GM12878 (cell line): ENCODE measurements around the gene EVX2. TPM values are rescaled to one million over a fixed set of nuclear protein-coding genes. Genes with fewer than 3 reads are reported as not detected.
A peak's percentile ranks its signal among the peaks of the same experiment; 100 is the strongest.

Experiments
- ATAC-seq: fragments of 200-7000 bp; cut with Tn5 transposase; 3 replicates; pipeline ENCODE4 v1.9.1; 2020; ENCODE audit warnings: mild to moderate bottlenecking, moderate library complexity
- BruUV-seq: library from RNA; stranded (reverse); fragments of 400-500 nt; replicated peaks from 2 replicates; lab custom pipeline; 2021; lab: Mats Ljungman, UMichigan
- CTCF ChIA-PET: fragments of 300-600 bp; sonication (Branson Sonifier 250); formaldehyde crosslinking; extraction: SDS; loops from one replicate; lab custom pipeline; 2021; ENCODE audit warnings: inconsistent platforms; lab: Yijun Ruan, JAX
- POLR2A ChIA-PET: fragments of 350-600 bp; formaldehyde crosslinking; extraction: SDS; loops from one replicate; lab custom pipeline; 2021; ENCODE audit warnings: inconsistent platforms; lab: Charles Lee
- RAD21 ChIA-PET: fragments of 300-600 bp; sonication (Branson Sonifier 250); formaldehyde crosslinking; loops from one replicate; lab custom pipeline; 2023; ENCODE audit warnings: antibody characterized with exemption; ENCODE audit not compliant: unreplicated experiment; lab: Charles Lee
- SMC1A ChIA-PET: fragments of 300-600 bp; sonication (Branson Sonifier 250); formaldehyde crosslinking; loops from one replicate; lab custom pipeline; 2023; ENCODE audit not compliant: unreplicated experiment, uncharacterized antibody; lab: Charles Lee
- DNase-seq: peaks from one replicate; pipeline ENCODE4 v3.0.0-alpha.2; 2011; ENCODE audit warnings: low read depth, low spot score
- FAIRE-seq: peaks from 3 replicates; lab custom pipeline; 2011; peaks lifted over from hg19 to GRCh38; lab: Jason Lieb, UNC
- H2AFZ ChIP-seq: 2 replicates; pipeline ENCODE4 v1.6.0; 2011; ENCODE audit warnings: low read depth, low read length, control low read depth; ENCODE audit not compliant: control insufficient read depth
- H3K27ac ChIP-seq: 2 replicates; pipeline ENCODE4 v1.5.1; 2011; ENCODE audit warnings: control low read depth; ENCODE audit not compliant: control insufficient read depth, insufficient read depth
- H3K27me3 ChIP-seq, 2 experiments: replicated peaks in 1 of 2; 2 replicates each; pipeline versions ENCODE4 v1.6.0 to v1.6.1; 2011; ENCODE audit warnings: low read length in 1 of 2; ENCODE audit not compliant: control insufficient read depth in 2 of 2, insufficient read depth in 2 of 2
- H3K36me3 ChIP-seq, 2 experiments: 2 replicates each; pipeline ENCODE4 v1.5.1; 2011; ENCODE audit warnings: low read length in 1 of 2; ENCODE audit not compliant: control insufficient read depth in 2 of 2, insufficient read depth in 2 of 2
- H3K4me1 ChIP-seq: 2 replicates; pipeline ENCODE4 v1.6.1; 2011; ENCODE audit warnings: mild to moderate bottlenecking, low read length, moderate library complexity, mixed read lengths; ENCODE audit not compliant: control insufficient read depth, insufficient read depth
- H3K4me2 ChIP-seq: 2 replicates; pipeline ENCODE4 v1.6.0; 2011; ENCODE audit warnings: control low read depth; ENCODE audit not compliant: control insufficient read depth, insufficient read depth
- H3K4me3 ChIP-seq: fragments of 200-600 bp; sonication (generic); 2 replicates; pipeline ENCODE4 v1.5.1; 2016
- H3K79me2 ChIP-seq: 2 replicates; pipeline ENCODE4 v1.6.0; 2011; ENCODE audit warnings: low read length; ENCODE audit not compliant: control insufficient read depth, insufficient read depth
- H3K9ac ChIP-seq: 2 replicates; pipeline ENCODE4 v1.8.0; 2011; ENCODE audit warnings: low read length, control low read depth, mixed read lengths; ENCODE audit not compliant: control insufficient read depth, insufficient read depth
- H3K9me3 ChIP-seq: replicated peaks from 3 replicates; pipeline ENCODE4 v1.5.1; 2011; ENCODE audit warnings: mild to moderate bottlenecking, low read length; ENCODE audit not compliant: control insufficient read depth, insufficient read depth
- H4K20me1 ChIP-seq: 2 replicates; pipeline ENCODE4 v1.6.0; 2011; ENCODE audit not compliant: control insufficient read depth, insufficient read depth
- CHD1 ChIP-seq: IDR thresholded peaks from 2 replicates; pipeline ENCODE4 v1.6.1; 2012; ENCODE audit warnings: low read depth, low read length, improper control_type of control experiment
- CTCF ChIP-seq, 3 experiments: IDR thresholded peaks in 2 of 3; conservative IDR thresholded peaks in 1 of 3; 2 replicates each; pipeline ENCODE4 v1.5.1; 2011; ENCODE audit warnings: low read depth in 3 of 3, low read length in 3 of 3, mild to moderate bottlenecking in 3 of 3, control low read depth in 2 of 3, moderate library complexity in 2 of 3, inconsistent platforms in 1 of 3, mixed read lengths in 1 of 3; ENCODE audit not compliant: control insufficient read depth in 2 of 3, insufficient read depth in 1 of 3; ENCODE audit errors: extremely low read depth in 1 of 3
- EP300 ChIP-seq, 2 experiments: fragments of 150-350 bp in 1 of 2; IDR thresholded peaks; 2 replicates each; pipeline ENCODE4 v1.6.1; 2011 to 2012; ENCODE audit warnings: low read depth in 2 of 2, low read length in 2 of 2, borderline replicate concordance in 1 of 2, improper control_type of control experiment in 1 of 2, inconsistent platforms in 1 of 2; ENCODE audit not compliant: control insufficient read depth in 1 of 2
- ETV6 ChIP-seq, 2 experiments: fragments of 450-650 bp in 1 of 2; IDR thresholded peaks in 1 of 2; conservative IDR thresholded peaks in 1 of 2; 2 replicates each; pipeline ENCODE4 v1.6.1; 2014; ENCODE audit warnings: antibody characterized with exemption in 1 of 2, borderline replicate concordance in 1 of 2, low read depth in 1 of 2, mild to moderate bottlenecking in 1 of 2, moderate library complexity in 1 of 2
- EZH2 ChIP-seq: IDR thresholded peaks from 2 replicates; pipeline ENCODE4 v1.6.1; 2012; ENCODE audit warnings: low read depth, mild to moderate bottlenecking, control low read depth, inconsistent platforms, low read length, borderline replicate concordance; ENCODE audit not compliant: control insufficient read depth
- HDGF ChIP-seq: fragments of 450-650 bp; IDR thresholded peaks from 2 replicates; pipeline ENCODE4 v1.6.1; 2016; ENCODE audit warnings: antibody characterized with exemption
- POLR2AphosphoS5 ChIP-seq: IDR thresholded peaks from 2 replicates; pipeline ENCODE4 v1.6.1; 2011; ENCODE audit warnings: mild to moderate bottlenecking, low read length, inconsistent platforms
- RAD21 ChIP-seq: IDR thresholded peaks from 2 replicates; pipeline ENCODE4 v1.6.1; 2011; ENCODE audit warnings: mild to moderate bottlenecking, low read depth, low read length, moderate library complexity; ENCODE audit not compliant: insufficient read depth
- SMARCA5 ChIP-seq: fragments of 450-650 bp; IDR thresholded peaks from 2 replicates; pipeline ENCODE4 v1.6.1; 2017; ENCODE audit warnings: mild to moderate bottlenecking
- SMC3 ChIP-seq: IDR thresholded peaks from 2 replicates; pipeline ENCODE4 v1.6.1; 2011; ENCODE audit warnings: low read length, improper control_type of control experiment, borderline replicate concordance
- SUZ12 ChIP-seq: fragments of 200-600 bp; sonication (generic); IDR thresholded peaks from one replicate; pipeline ENCODE4 v1.6.1; 2018; ENCODE audit warnings: antibody characterized with exemption, mild to moderate bottlenecking; ENCODE audit not compliant: unreplicated experiment
- YY1 ChIP-seq: IDR thresholded peaks from 2 replicates; pipeline ENCODE4 v1.6.1; 2011; ENCODE audit warnings: low read depth, mild to moderate bottlenecking, low read length
- ZNF592 ChIP-seq: fragments of 450-650 bp; IDR thresholded peaks from 2 replicates; pipeline ENCODE4 v1.6.1; 2017; ENCODE audit warnings: mild to moderate bottlenecking, moderate library complexity
- ZSCAN29 ChIP-seq: fragments of 450-650 bp; IDR thresholded peaks from 2 replicates; pipeline ENCODE4 v1.6.1; 2017; ENCODE audit warnings: mild to moderate bottlenecking, moderate library complexity
- WGBS: methylation state at CpG from one replicate; pipeline ENCODE4 v1.1.6; 2016; ENCODE audit warnings: low lambda C conversion rate; ENCODE audit not compliant: insufficient replicate concordance, insufficient coverage; ENCODE audit errors: missing lambda C conversion rate; 5-methylcytosine and 5-hydroxymethylcytosine counted together
- in situ Hi-C: fragments of 300-500 bp; cut with MboI; formaldehyde crosslinking; loops from 9 replicates; pipeline ENCODE4 v1.14.3; 2018; ENCODE audit warnings: mixed read lengths
- intact Hi-C: fragments of 100-400 bp; cut with micrococcal nuclease; formaldehyde crosslinking; loops from one replicate; pipeline ENCODE4 v1.14.2; 2022; ENCODE audit not compliant: unreplicated experiment
- polyA plus RNA-seq, 11 experiments: library from polyadenylated mRNA; depleted of rRNA in 4 of 11; unstranded in 6 of 11; stranded (reverse) in 5 of 11; fragments of >200 nt; fragmentation: Nextera tagmentation in 4 of 11; fragmentation: Illumina TruSeq in 1 of 11; extraction: Ambion mirVana in 4 of 11; extraction: Trizol in 1 of 11; gene quantifications; 1 replicate in 1 of 11; 2 replicates in 10 of 11; pipeline versions ENCODE4 v1.2.1 to v1.2.3, GENCODE V29; 2011 to 2016; ENCODE audit warnings: inconsistent platforms in 2 of 11, missing spikeins in 2 of 11, low read depth in 1 of 11
- total RNA-seq, 4 experiments: library from RNA; depleted of rRNA in 3 of 4; stranded (reverse); fragments of >200 nt in 3 of 4; fragmentation: Illumina TruSeq in 1 of 4; extraction: Trizol in 1 of 4; gene quantifications; 2 replicates each; pipeline versions ENCODE4 v1.2.1 to v1.2.3, GENCODE V29; 2013 to 2021

The EVX2 gene
- total and polyA plus RNA-seq, 10 of the 15 experiments (the other 5 are each of a cell fraction or from before 2014, with no cell fraction given) = not detected

GRCh38 chr2:176088048-176088936 is 4.5 kb upstream of the EVX2 start:
- intact Hi-C loops (loop anchor here (10.0 kb wide), 1 partner anchor 203 kb away; no protein-coding TSS in a partner anchor), in situ Hi-C loops (no loop called here)
- no peaks in the 10 kb centered on the region for H3K36me3 ChIP-seq
- ChIA-PET CTCF (interaction anchor here (1.1 to 2.2 kb wide), 6 partner anchors 9 to 837 kb away, joined by 3 to 15 read pairs (median 4); no protein-coding TSS in a partner anchor), RAD21 (interaction anchor here (2.4 kb wide), 1 partner anchor 398 kb away, joined by 9 read pairs; no protein-coding TSS in a partner anchor), SMC1A (interaction anchor here (0.7 to 1.3 kb wide), 3 partner anchors 9 to 672 kb away, joined by 3 read pairs; no protein-coding TSS in a partner anchor), POLR2A (no interaction called here)
- no peak overlapping the region for H3K27ac ChIP-seq
- H3K79me2 ChIP-seq = no peaks in the 10 kb centered on the region
- BruUV-seq = no TSS peak
- no peak overlapping the region for H3K4me3 ChIP-seq
- no peak for DNase-seq
- H3K4me1 ChIP-seq = no peaks in the 10 kb centered on the region
- no peak for FAIRE-seq
- no peaks in the 10 kb centered on the region; the same call in 2 of the 3 replicates for H3K9me3 ChIP-seq
- no peak overlapping the region for H3K9ac ChIP-seq
- no peaks in the 10 kb centered on the region for H4K20me1 ChIP-seq
- H3K27me3 ChIP-seq = peaks cover 13 to 28% of the 10 kb centered on the region in 2 experiments
- WGBS = 15% methylated on average over 49 of the region's 49 CpGs
- peak; percentile 77 for ATAC-seq
- peak overlapping the region; percentile 46 for H2AFZ ChIP-seq
- H3K4me2 ChIP-seq = no peak overlapping the region
- TF ChIP-seq RAD21 (peak; percentile 63), EP300 (IDR thresholded peaks at IDR 0.05; ENCODE audit: borderline replicate concordance in 1 of 2, control insufficient read depth in 1 of 2, low read depth in 2 of 2, low read length in 2 of 2) (no peak), POLR2AphosphoS5 (no peak), SUZ12 (no peak), CTCF (IDR thresholded peaks at IDR 0.05 in 2 of 3, conservative IDR thresholded peaks at IDR 0.05 in 1 of 3; ENCODE audit: control insufficient read depth in 2 of 3, extremely low read depth in 1 of 3, insufficient read depth in 1 of 3, low read depth in 3 of 3, low read length in 3 of 3) (peak; percentile 65 to 75 (median 73)), CHD1 (no peak), ETV6 (conservative IDR thresholded peaks at IDR 0.05 in 1 of 2, IDR thresholded peaks at IDR 0.05 in 1 of 2; ENCODE audit: borderline replicate concordance in 1 of 2, low read depth in 1 of 2) (no peak), ZSCAN29 (0 out of 2 replicates have a peak, but pooled peaks have one; percentile 64), ZNF592 (no peak), YY1 (no peak), SMC3 (peak; percentile 39; the same call in 1 of the 2 replicates), HDGF (no peak), SMARCA5 (no peak), EZH2 (0 out of 2 replicates have a peak, but pooled peaks have one; percentile 14)
